GM23338 (cell line): ENCODE data around the gene PRDX3. TPM values are rescaled to one million over a fixed set of nuclear protein-coding genes. Genes with fewer than 3 reads are reported as not detected.
"Not testable (repeated sequence)": the region's sequence is repeated elsewhere in the genome, so short reads cannot be mapped to it uniquely, and the experiment has no call there.

ENCODE experiments used
- ATAC-seq: fragments of 200-7000 bp; cut with Tn5 transposase; 3 replicates; pipeline ENCODE4 v1.9.1; 2020
- DNase-seq: peaks from one replicate; pipeline ENCODE4 v3.0.0-alpha.2; 2015; ENCODE audit warnings: low spot score
- H2AFZ ChIP-seq: fragments of 200-600 bp; sonication (generic); 2 replicates; pipeline ENCODE4 v1.8.0; 2016; ENCODE audit warnings: antibody characterized with exemption, mild to moderate bottlenecking, moderate library complexity
- H3F3A ChIP-seq: fragments of 200-600 bp; sonication (generic); replicated peaks from 2 replicates; pipeline ENCODE4 v1.8.0; 2017; ENCODE audit warnings: antibody characterized with exemption, mixed run types, low read depth
- H3K27ac ChIP-seq: fragments of 200-600 bp; sonication (generic); 2 replicates; pipeline ENCODE4 v1.6.1; 2016; ENCODE audit warnings: low read depth
- H3K27me3 ChIP-seq: fragments of 200-600 bp; sonication (generic); 2 replicates; pipeline ENCODE4 v1.8.0; 2016; ENCODE audit warnings: mild to moderate bottlenecking, mixed run types, moderate library complexity; ENCODE audit not compliant: insufficient read depth
- H3K36me3 ChIP-seq: fragments of 200-600 bp; sonication (generic); 2 replicates; pipeline ENCODE4 v1.8.0; 2016; ENCODE audit warnings: mild to moderate bottlenecking; ENCODE audit not compliant: insufficient read depth
- H3K4me1 ChIP-seq: fragments of 200-600 bp; sonication (generic); 2 replicates; pipeline ENCODE4 v1.8.0; 2016; ENCODE audit warnings: mild to moderate bottlenecking, moderate library complexity; ENCODE audit not compliant: insufficient read depth
- H3K4me2 ChIP-seq: fragments of 200-600 bp; sonication (generic); 2 replicates; pipeline ENCODE4 v1.7.1; 2017; ENCODE audit warnings: mixed run types
- H3K4me3 ChIP-seq: fragments of 200-600 bp; sonication (generic); 2 replicates; pipeline ENCODE4 v1.6.1; 2016; ENCODE audit warnings: mixed run types
- H3K79me2 ChIP-seq: fragments of 200-600 bp; sonication (generic); replicated peaks from 2 replicates; pipeline ENCODE4 v1.8.0; 2017; ENCODE audit warnings: mild to moderate bottlenecking; ENCODE audit not compliant: insufficient read depth
- H3K9me2 ChIP-seq: fragments of 200-600 bp; sonication (generic); 2 replicates; pipeline ENCODE4 v1.8.0; 2017; ENCODE audit not compliant: insufficient read depth
- H4K20me1 ChIP-seq: fragments of 200-600 bp; sonication (generic); replicated peaks from 2 replicates; pipeline ENCODE4 v1.8.0; 2017; ENCODE audit warnings: mild to moderate bottlenecking; ENCODE audit not compliant: insufficient read depth
- H3K27ac Mint-ChIP-seq: 2 replicates; pipeline ENCODE4 v1.8.0; 2020; ENCODE audit warnings: inconsistent platforms, mild to moderate bottlenecking, moderate library complexity, mixed read lengths
- H3K27me3 Mint-ChIP-seq: 3 replicates; pipeline ENCODE4 v1.8.0; 2022; ENCODE audit warnings: low read depth, mild to moderate bottlenecking, moderate library complexity, mixed read lengths, inconsistent platforms; ENCODE audit not compliant: insufficient read depth, poor library complexity
- H3K36me3 Mint-ChIP-seq: 3 replicates; pipeline ENCODE4 v1.8.0; 2021; ENCODE audit warnings: low read depth, mild to moderate bottlenecking, inconsistent platforms, moderate library complexity, mixed read lengths
- H3K4me1 Mint-ChIP-seq: 3 replicates; pipeline ENCODE4 v1.8.0; 2020; ENCODE audit warnings: mild to moderate bottlenecking, inconsistent platforms, mixed read lengths
- H3K4me3 Mint-ChIP-seq: 3 replicates; pipeline ENCODE4 v1.8.0; 2021; ENCODE audit warnings: moderate library complexity, mild to moderate bottlenecking, inconsistent platforms, mixed read lengths
- H3K9me3 Mint-ChIP-seq: 3 replicates; pipeline ENCODE4 v1.8.0; 2020; ENCODE audit warnings: moderate library complexity, mild to moderate bottlenecking, inconsistent platforms, mixed read lengths
- JUNB ChIP-seq: IDR thresholded peaks from one replicate; pipeline ENCODE4 v1.6.1; 2016; ENCODE audit warnings: antibody characterized with exemption; ENCODE audit not compliant: unreplicated experiment
- ZNF331 ChIP-seq: fragments of 250-450 bp; sonication (Bioruptor Pico); IDR thresholded peaks from 2 replicates; pipeline ENCODE4 v1.5.0; 2020; ENCODE audit warnings: low read depth, mild to moderate bottlenecking, moderate library complexity
- polyA plus RNA-seq: library from polyadenylated mRNA; unstranded; fragments of >200 nt; fragmentation: Nextera tagmentation; extraction: Ambion mirVana; gene quantifications from 2 replicates; pipeline ENCODE4 v1.2.1, GENCODE V29; 2016
- total RNA-seq: library from RNA; depleted of rRNA; stranded (reverse); fragments of >200 nt; shearing (Covaris generic); gene quantifications from 2 replicates; pipeline ENCODE4 v1.2.3, GENCODE V29; 2014
- TF ChIP-seq, protein P1 (sequence below): fragments of 250-450 bp; sonication (Bioruptor Pico); IDR thresholded peaks from 2 replicates; pipeline ENCODE4 v1.5.0; 2020; ENCODE audit warnings: mild to moderate bottlenecking, moderate library complexity

PRDX3 gene
- total and polyA plus RNA-seq, 2 experiments from 2014 or later, result 275 to 285 TPM

DNA sequence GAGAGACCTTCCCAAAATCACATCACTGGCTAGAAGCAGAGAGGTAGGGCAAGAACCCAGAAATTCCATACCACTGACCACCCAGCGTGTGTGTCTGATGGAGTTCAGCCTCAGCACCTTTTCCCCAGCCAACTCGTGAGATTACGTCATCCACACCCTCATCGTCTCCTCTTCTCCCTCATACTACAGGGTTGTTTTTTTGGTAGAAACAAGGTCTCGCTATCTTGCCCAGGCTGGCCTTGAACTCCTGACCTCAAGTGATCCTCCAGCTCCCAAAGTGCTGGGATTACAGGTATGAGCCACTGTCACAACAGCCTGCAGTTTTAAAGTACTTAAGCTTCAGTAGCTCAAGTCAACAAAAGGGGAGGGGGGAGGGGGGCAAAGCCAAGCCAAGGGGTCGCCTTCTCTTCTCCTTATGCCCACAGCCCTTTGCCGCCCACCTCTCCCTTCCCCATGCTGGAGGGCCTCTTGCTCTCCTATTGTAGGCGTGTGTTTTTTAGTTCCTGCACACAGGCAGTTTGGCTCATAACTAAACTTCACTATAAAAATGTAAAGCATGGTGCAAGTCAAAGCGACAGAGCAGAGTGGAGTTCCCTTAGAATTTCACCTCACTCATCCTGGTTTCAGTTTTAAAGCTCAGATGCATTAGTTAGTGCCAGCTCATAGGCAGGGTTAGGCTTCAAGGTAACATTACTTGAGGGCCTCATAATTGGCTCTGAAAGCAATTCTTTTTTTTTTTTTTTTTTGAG, 5.2 kb upstream of the PRDX3 start:
- H3K27me3 ChIP-seq, result no peaks in the 10 kb centered on the region
- no peak overlapping the region for H2AFZ ChIP-seq
- no peaks in the 10 kb centered on the region for H4K20me1 ChIP-seq
- no peak overlapping the region for H3K27ac Mint-ChIP-seq
- H3K4me1 ChIP-seq, result no peaks in the 10 kb centered on the region
- ATAC-seq (no peak), DNase-seq (no peak)
- H3F3A ChIP-seq, result no peaks in the 10 kb centered on the region
- peaks cover 12% of the 10 kb centered on the region; the same call in 2 of the 3 replicates for H3K36me3 Mint-ChIP-seq
- H3K9me2 ChIP-seq, result no peaks in the 10 kb centered on the region
- TF ChIP-seq, protein P1, sequence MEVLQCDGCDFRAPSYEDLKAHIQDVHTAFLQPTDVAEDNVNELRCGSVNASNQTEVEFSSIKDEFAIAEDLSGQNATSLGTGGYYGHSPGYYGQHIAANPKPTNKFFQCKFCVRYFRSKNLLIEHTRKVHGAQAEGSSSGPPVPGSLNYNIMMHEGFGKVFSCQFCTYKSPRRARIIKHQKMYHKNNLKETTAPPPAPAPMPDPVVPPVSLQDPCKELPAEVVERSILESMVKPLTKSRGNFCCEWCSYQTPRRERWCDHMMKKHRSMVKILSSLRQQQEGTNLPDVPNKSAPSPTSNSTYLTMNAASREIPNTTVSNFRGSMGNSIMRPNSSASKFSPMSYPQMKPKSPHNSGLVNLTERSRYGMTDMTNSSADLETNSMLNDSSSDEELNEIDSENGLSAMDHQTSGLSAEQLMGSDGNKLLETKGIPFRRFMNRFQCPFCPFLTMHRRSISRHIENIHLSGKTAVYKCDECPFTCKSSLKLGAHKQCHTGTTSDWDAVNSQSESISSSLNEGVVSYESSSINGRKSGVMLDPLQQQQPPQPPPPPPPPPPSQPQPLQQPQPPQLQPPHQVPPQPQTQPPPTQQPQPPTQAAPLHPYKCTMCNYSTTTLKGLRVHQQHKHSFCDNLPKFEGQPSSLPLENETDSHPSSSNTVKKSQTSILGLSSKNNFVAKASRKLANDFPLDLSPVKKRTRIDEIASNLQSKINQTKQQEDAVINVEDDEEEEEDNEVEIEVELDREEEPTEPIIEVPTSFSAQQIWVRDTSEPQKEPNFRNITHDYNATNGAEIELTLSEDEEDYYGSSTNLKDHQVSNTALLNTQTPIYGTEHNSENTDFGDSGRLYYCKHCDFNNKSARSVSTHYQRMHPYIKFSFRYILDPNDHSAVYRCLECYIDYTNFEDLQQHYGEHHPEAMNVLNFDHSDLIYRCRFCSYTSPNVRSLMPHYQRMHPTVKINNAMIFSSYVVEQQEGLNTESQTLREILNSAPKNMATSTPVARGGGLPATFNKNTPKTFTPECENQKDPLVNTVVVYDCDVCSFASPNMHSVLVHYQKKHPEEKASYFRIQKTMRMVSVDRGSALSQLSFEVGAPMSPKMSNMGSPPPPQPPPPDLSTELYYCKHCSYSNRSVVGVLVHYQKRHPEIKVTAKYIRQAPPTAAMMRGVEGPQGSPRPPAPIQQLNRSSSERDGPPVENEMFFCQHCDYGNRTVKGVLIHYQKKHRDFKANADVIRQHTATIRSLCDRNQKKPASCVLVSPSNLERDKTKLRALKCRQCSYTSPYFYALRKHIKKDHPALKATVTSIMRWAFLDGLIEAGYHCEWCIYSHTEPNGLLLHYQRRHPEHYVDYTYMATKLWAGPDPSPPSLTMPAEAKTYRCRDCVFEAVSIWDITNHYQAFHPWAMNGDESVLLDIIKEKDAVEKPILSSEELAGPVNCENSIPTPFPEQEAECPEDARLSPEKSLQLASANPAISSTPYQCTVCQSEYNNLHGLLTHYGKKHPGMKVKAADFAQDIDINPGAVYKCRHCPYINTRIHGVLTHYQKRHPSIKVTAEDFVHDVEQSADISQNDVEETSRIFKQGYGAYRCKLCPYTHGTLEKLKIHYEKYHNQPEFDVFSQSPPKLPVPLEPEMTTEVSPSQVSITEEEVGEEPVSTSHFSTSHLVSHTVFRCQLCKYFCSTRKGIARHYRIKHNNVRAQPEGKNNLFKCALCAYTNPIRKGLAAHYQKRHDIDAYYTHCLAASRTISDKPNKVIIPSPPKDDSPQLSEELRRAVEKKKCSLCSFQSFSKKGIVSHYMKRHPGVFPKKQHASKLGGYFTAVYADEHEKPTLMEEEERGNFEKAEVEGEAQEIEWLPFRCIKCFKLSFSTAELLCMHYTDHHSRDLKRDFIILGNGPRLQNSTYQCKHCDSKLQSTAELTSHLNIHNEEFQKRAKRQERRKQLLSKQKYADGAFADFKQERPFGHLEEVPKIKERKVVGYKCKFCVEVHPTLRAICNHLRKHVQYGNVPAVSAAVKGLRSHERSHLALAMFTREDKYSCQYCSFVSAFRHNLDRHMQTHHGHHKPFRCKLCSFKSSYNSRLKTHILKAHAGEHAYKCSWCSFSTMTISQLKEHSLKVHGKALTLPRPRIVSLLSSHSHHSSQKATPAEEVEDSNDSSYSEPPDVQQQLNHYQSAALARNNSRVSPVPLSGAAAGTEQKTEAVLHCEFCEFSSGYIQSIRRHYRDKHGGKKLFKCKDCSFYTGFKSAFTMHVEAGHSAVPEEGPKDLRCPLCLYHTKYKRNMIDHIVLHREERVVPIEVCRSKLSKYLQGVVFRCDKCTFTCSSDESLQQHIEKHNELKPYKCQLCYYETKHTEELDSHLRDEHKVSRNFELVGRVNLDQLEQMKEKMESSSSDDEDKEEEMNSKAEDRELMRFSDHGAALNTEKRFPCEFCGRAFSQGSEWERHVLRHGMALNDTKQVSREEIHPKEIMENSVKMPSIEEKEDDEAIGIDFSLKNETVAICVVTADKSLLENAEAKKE, result no peak
- TF ChIP-seq JUNB, result no peak
- no peak for TF ChIP-seq ZNF331 (CRISPR knock-in tag)
- H3K4me1 Mint-ChIP-seq, result no peaks in the 10 kb centered on the region
- no peak overlapping the region for H3K4me2 ChIP-seq
- no peaks in the 10 kb centered on the region for H3K36me3 ChIP-seq
- H3K79me2 ChIP-seq, result no peaks in the 10 kb centered on the region
- peaks cover 3% of the 10 kb centered on the region for H3K27me3 Mint-ChIP-seq
- H3K9me3 Mint-ChIP-seq, result peaks cover 19% of the 10 kb centered on the region
- H3K4me3 Mint-ChIP-seq, result no peak overlapping the region
- H3K27ac ChIP-seq, result no peak overlapping the region
- no peak overlapping the region for H3K4me3 ChIP-seq

- Mint-ChIP-seq H3K27me3 (peaks cover 14% of the 10 kb centered on the region), H3K9me3 (peaks cover 19% of the 10 kb centered on the region), H3K36me3 (peaks cover 25% of the 10 kb centered on the region; the same call in 2 of the 3 replicates)
- H3K9me2 ChIP-seq, H3K27ac Mint-ChIP-seq, ATAC-seq, H3K4me3 Mint-ChIP-seq, H3F3A ChIP-seq, H3K4me2 ChIP-seq, H3K27me3 ChIP-seq, H4K20me1 ChIP-seq, H3K4me3 ChIP-seq, H2AFZ ChIP-seq, H3K4me1 ChIP-seq, DNase-seq, H3K4me1 Mint-ChIP-seq, H3K27ac ChIP-seq: not testable (repeated sequence)
- Histone ChIP-seq H3K79me2 (peaks cover 25% of the 10 kb centered on the region), H3K36me3 (peaks cover 12% of the 10 kb centered on the region)
Measured at GRCh38 chr10:119180850-119181400, 2.3 kb upstream of the PRDX3 start.
